GM18520 (cell line): Measurements from ENCODE around the gene SH3RF2.
"Not testable (repeated sequence)": the region's sequence is repeated elsewhere in the genome, so short reads cannot be mapped to it uniquely, and the experiment has no call there.

Experiments used
- ATAC-seq: cut with Tn5 transposase; IDR thresholded peaks from one replicate; pipeline ENCODE4 v1.9.1; 2021; ENCODE audit not compliant: unreplicated experiment

Gene SH3RF2, protein sequence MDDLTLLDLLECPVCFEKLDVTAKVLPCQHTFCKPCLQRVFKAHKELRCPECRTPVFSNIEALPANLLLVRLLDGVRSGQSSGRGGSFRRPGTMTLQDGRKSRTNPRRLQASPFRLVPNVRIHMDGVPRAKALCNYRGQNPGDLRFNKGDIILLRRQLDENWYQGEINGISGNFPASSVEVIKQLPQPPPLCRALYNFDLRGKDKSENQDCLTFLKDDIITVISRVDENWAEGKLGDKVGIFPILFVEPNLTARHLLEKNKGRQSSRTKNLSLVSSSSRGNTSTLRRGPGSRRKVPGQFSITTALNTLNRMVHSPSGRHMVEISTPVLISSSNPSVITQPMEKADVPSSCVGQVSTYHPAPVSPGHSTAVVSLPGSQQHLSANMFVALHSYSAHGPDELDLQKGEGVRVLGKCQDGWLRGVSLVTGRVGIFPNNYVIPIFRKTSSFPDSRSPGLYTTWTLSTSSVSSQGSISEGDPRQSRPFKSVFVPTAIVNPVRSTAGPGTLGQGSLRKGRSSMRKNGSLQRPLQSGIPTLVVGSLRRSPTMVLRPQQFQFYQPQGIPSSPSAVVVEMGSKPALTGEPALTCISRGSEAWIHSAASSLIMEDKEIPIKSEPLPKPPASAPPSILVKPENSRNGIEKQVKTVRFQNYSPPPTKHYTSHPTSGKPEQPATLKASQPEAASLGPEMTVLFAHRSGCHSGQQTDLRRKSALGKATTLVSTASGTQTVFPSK

DNA sequence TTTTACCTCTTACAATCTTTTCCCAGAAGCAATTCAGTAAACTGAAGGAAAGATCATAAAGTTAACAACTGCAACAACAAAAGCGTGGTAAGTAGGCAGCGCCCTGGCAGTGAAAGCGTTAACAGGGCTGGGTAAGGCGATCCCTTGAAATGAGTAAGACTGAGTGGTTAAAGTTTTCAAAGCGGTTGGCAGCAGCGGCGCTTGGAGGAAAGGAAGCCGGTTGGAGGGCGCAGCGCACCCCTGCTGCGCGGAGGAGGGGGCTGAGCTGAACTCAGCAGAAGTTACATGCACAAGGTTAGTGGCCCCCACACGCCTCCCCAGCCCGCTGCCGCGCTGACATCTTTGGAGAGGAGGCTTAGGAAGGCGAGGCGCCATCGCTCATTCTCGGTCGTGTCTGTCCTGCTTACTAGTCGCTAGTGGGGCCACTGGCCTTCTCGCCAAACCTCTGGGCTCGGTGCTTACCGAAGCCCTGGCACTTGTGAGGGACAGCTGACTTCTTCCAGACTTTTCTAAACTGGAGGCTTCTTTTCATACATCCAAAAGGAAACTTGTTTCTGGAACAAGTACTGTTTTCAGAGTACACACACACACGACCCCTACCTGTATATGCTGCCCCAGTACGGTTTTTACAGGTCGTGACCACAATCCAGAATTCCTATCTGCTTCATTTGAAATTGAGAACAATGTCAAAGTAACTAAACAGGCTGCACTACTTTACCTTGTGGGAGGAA is at the start of gene SH3RF2:
Gene SH3RF2, plus strand, starts transcription at position 178 of the 731 bp plus-strand sequence. CDS start 1,351 bp downstream, outside the sequence.
- ATAC-seq, result no peak

DNA sequence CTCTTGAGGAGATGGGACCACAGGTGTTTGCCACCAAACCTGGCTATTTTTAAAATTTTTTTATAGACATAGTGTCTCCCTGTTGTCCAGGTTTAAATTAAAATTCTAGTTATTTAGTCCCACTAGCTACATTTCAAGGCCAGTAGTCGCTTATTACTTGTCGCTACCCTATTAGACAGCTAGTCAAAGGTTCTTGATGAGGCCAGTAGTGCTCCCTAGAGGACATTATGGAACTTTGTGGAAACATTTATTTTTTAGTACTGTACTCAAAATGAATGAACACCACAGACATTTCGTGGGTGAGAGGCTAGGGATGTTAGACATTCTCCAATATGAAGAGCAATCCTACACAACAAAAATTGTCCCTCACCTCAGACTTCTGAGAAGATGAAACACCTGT is 49.2 kb upstream of the SH3RF2 start:
- ATAC-seq, result no peak

DNA sequence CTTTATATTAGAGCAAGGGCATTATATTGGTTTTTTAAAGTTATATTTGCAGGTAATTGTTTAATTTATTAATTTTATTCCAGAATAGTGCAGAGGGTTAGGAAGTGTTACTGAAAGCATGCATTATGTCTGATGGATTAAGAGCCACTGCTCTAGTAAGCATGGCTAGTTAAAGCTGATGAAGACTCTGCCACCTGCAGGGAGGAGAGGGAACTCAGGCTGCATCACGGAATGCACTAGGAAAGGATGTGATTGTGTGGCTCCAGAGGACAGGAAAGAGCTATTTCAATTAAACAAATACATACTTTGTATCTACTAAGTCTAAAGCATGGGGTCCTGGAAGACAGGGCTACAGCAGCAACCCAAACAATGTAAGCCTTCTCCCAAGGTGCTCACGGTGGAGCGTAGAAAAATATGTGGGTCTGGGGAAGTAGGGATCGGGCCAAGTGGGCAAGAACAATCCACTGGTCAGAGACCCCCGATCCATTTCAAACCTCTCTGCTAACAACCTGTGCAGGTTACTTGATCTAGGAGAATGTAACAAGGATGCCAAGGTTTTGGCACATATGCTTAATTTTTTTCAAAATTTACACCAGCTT is 48.3 kb upstream of the SH3RF2 start:
- ATAC-seq, result no peak

DNA sequence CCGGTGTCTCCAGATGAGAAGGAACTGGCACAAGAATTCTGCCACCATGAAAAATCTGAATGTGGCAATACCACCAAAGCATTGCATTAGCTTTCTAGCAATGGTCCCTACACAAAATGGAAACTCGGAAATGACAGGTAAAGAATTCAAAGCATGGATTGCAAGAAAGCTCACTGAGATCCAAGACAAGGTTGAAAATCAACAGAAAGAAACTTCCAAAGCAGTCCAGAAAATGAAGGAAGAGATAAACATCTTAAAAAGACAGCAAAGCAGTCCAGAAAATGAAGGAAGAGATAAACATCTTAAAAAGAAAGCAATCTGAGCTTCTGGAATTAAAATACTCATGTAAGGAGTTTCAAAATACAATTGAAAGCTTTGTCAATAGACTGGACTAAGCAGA is 46.8 kb upstream of the SH3RF2 start:
- no peak for ATAC-seq

DNA sequence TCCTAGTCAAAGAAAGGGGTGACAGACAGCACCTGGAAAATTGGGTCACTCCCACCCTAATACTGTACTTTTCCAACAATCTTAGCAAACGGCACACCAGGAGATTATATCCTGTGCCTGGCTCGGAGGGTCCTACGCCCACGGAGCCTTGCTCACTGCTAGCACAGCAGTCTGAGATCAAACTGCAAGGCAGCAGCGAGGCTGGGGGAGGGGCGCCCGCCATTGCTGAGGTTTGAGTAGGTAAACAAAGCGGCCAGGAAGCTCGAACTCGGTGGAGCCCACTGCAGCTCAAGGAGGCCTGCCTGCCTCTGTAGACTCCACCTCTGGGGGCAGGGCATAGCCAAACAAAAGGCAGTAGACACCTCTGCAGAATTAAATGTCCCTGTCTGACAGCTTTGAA is 45.0 kb upstream of the SH3RF2 start:
- not testable (repeated sequence) for ATAC-seq

DNA sequence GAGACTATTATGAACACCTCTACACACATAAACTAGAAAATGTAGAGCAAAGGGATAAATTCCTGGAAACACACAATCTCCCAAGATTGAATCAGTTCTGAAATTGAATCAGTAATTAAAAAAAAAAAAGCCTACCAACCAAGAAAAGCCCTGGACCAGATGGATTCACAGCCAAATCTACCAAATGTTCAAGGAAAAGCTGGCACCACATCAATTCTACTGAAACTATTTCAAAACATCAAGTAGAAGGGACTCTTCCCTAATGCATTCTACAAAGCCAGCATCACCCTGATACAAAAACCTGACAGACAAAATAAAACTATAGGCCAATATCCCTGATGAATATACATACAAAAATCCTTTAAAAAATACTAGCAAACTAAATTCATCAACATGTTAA is 38.2 kb upstream of the SH3RF2 start:
- ATAC-seq, result no peak

DNA sequence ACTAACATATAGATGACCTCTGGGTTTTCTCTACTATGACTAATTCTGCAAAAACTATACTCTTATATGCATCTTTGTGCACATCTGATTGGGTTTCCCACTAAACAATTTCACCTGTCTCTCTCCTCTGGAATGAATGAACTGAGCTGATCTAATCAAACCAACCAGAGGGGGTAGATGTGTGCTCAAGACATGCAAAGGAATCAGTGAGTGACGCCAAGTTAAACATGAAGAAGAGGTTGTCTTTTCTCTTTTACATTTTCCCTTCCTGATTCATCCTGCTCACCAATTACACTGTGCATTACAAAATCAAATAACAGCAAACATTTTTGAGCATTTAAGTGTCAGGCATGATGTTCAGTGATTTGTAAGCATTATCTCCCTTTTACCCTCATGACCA is 34.0 kb upstream of the SH3RF2 start:
- ATAC-seq, result no peak

DNA sequence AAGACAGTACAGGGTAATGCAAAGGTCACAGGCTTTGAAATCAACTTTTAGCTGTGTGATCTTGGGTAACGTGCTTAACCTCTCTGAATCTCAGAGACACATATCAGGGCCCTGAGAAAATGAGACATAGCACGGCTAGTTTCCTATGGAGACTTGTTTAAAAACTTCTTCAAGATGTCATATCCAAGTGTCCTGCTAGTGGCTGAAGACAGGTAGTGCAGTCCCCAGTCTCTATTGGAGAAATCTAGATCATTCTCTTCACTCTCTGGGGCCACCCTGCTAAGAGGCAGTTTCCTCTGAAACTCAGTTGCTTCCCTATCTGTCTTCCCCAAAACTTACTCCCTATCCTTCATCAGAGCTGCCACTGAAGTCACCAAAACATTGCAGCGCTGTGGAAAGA is 33.3 kb upstream of the SH3RF2 start:
- ATAC-seq, result no peak

DNA sequence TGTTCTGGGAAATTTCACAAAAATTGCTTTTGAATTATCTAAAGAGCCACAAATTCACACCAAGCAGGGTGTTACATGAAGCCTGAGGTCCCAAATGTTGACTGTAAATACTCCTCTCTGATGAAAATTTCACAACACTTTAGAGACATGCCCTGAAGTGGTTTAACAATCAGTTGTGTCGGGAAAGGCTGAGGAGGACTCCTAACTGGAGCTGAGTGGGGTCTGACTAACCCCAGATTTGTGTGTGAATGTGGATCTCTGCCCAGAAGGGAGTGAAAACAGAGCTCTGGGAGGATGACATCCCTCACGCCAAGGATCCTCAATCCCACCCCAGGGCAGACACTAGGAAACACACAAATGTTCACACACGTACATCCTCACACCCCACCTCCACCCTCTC is 32.5 kb upstream of the SH3RF2 start:
- ATAC-seq, result no peak

DNA sequence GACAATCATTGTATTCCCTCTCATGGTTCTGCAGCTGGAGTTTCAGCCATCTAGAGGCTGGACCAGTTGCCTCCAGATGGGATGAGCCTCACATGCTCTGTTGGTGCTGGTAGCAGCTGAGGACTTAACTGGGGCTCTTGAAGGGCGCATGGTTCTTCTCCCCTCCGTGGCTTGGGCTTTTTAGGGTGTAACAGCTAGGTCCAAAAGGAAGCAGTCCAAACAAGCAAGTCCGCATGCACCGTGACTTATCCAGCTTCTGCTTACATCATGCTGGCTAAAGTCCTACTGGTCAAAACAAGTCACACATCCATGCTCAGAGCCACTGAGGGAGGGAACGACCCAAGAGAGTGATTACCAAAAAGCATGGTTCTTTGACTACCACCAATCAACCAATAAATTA is 31.6 kb upstream of the SH3RF2 start:
- ATAC-seq, result no peak

DNA sequence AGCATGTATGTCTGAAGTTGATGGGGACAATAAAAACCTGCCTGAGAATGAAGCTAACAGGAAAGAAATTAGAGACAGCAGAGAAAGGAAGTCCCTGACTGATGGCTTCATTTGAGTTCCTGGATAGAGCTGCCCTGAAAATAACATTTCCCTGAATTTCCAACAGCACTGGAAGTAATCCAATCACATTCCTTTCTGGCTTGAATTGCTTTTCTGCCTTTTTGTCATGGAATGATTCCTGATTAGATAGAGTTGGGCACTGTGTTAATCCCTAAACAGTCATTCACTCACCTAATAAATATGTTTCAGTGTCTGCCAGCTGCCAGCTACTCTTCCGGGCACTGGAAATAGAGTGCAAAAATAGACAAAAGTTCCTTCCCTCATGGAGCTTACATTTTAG is 30.0 kb upstream of the SH3RF2 start:
- no peak for ATAC-seq

DNA sequence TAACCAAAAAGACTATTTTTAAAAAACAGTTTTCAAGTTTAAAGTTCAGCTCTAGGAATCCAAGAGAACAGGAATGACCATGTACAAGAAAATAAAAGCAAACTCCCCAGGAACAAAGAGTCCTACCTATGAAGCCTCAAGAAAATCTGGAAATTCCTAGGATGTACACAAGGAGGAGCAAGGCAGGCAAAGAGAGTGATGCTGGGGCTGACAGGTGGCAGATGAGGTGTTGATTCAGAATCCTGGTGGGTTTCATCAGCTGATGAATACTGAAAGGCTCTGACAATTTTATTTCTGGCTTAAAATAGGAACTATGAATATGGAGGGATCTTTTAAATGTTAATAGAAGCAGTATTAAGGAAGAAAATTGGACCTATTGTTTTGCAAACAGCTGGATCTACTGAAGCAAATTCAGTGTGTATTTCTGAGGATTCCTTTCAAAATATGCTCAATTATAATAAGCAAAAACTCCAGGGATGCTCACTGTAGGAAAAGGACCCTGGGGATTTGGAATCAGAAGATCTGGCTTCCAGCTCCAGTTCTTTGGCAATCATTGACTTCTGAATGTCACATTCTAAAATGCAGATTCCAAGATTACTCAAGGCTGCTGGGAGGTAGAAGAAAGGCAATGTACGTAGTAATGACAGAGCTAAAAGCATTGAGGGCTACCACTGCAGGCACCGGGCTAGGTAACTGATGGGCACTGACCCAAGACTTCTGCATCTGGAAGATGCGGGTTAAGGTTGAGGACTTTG is 28.0 kb upstream of the SH3RF2 start:
- no peak for ATAC-seq

DNA sequence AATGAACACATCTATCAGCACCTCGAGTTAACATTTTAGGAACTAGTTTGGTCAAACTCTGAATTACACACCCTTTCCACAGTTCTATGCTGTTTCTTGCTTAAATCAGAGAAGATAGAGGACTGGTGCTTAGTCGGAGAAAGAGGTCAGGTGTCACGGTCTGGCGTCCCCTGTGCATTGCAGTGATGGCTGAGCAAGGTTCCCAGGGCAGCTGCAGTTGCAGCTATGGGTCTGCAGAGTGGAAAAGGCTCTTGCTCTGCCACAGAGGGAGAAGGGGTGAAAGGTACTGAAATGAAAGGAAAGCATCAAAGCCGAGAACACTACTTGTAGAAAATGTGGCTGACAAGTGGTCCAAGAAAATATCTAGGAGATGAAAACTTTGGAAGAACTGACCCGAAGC is 25.2 kb upstream of the SH3RF2 start:
- no peak for ATAC-seq

DNA sequence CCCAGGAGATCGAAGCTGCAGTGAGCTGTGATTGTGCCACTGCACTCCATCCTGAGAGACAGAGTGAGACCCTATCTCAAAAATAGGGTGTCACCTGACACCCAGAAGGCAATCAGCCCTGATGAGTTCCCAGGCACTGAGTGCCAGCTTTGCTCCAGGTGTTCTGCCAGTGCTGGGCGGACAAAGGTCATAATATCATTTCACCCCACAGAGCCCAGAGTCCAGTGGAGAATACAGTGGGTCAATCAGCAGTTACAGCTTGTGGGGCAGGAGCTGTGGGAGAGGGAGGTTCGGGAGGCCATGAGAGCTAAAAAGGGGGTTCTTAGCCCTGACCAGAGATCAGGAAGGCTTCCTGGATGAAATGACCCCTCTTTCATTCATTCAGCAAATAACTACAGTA is 24.4 kb upstream of the SH3RF2 start:
- no peak for ATAC-seq

DNA sequence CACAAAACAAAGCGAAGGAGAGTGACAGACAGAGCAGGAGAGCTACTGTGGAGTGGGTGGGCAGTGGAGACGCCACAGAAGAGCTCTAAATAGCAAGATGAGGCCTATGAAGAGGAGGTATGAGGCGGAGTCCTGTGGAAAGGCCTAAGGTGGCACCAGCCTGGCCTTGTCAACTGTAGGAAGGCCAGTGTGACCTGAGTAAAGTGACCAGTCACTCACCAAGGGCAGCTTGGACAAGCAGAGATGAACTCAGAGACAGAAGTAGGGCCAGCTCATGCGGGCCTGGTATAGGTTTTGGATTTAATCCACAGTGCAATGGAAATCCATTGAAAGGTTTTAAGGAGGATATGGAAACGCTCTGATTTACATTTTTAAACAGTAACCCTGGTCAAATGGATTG is 23.8 kb upstream of the SH3RF2 start:
- no peak for ATAC-seq

DNA sequence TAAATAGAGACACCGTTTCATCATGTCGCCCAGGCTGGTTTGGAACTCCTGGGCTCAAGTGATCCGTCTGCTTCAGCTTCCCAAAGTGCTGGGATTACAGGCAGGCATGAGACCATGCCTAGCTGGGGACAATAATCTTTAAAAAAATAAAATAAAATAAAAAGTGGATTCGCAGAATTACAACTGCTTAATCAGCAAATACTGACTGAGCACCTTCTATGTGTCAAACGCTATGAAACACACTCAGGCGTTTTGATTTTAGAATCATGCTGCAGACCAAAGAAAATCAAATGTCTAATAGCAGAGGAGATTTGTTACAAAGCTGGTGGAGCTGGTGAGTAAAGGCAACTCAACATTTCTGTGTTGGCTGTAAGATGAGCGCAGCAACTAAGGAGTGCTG is 22.7 kb upstream of the SH3RF2 start:
- no peak for ATAC-seq

DNA sequence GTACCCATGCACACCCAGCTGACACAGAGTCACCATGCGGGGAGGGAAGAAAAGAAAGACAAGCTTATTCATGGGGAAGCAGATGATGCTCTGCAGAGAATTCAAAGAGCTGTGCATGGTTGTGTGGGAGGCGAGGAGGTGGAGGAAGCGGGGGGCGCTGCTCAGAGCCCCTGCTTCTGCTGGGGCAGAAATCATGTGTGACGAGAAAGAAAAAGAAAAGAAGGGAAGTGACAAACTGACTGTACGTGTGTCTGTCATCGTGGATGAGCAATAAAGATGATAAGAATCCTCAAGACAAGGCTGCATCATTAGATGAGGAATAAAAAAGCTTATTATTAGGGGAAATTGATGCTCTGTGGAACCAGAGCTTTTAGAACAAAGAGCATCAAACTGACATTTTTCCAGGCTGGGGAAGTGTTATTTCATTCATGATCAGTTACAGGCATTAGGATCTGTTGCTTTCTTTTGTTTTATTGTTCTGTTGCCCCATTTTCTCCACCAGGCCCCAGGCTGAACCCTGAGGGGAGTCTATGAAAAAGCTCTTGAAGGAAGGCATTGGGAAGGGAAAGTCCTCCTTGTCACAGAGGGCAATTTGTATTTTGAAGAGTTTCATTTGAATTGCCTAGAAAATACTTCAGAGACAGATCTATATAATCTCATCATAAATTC is 20.3 kb upstream of the SH3RF2 start:
- ATAC-seq, result no peak

DNA sequence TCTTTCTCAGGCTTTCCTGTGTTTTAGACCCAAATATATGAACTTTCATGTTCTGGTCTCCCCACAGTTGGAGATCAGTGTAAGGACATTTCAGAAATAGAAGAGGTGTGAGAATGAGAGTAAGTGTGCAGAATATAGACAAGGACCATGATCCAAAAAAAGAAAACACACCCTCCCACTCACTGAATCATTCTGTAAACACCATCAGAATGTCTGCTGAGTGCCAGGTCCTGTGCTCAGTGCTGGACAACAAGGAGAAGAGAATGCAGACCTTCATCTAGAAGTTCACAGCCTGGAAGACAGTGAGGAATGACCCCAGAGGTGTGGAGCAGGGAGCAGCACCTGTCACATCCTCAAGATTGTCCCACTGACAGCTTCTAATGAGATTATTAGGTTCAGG is 19.1 kb upstream of the SH3RF2 start:
- ATAC-seq, result no peak

DNA sequence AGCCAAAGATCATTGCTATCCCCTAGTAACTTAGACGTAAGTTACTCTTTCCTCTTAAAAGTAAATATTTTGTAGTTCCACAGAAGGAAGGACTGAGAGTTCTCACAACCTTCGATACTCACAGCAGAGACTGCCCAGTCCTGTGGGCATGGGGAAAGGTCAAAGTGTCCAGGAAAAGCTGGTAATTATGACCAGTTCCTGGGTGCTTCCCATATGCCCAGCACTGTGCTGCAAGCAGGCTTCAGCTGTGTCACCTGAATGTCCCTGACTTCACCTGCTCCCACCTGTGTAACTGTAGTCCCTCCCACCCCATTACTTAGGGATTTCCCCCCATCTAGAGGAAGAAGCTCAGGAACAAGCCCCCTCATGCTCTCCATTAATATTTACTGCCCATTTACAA is 18.0 kb upstream of the SH3RF2 start:
- no peak for ATAC-seq

DNA sequence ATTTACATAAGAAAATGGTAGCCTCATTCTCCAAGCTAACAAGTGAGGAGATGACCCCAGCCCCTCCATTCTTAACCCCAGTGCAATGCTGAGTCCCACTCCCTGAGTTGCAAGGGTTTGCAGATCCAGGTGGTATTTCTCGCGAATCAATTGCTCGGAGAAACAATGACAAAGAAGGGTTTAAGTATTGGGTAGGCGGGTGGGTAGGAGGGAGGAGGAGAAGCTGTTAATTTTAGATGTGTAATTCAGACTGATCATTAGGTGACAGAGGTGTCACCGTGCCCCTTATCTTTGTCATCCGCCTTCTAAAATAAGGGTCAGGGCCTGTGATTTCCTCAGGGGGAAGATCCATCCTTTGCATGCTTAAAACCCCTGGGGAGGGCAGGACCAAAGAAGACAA is 17.0 kb upstream of the SH3RF2 start:
- no peak for ATAC-seq
